Measurements from ENCODE around the gene KCNQ5.

GRCh38 chr6:72820153-72820552 is 198.3 kb downstream of the KCNQ5 start:
- TF ChIP-seq POLR2A (IDR thresholded peaks at IDR 0.05) = no peak
- TF ChIP-seq CTCF (IDR thresholded peaks at IDR 0.05) = no peak
